Activated naive CD8-positive, alpha-beta T cell treated with anti-CD3 and anti-CD28 coated beads, Interleukin-2, amount 50 U/mL, for 24 hours (primary cell): ENCODE measurements around the gene FERMT1.

Experiments used
- ATAC-seq: fragments of 150-1000 bp; cut with Tn5 transposase; one replicate; pipeline ENCODE4 v1.10.0; 2021
- DNase-seq: peaks from one replicate; pipeline ENCODE4 v3.0.0; 2021
- H3K27ac Mint-ChIP-seq: one replicate; pipeline ENCODE4 v1.8.0; 2021; ENCODE audit warnings: mild to moderate bottlenecking, mixed read lengths
- H3K27me3 Mint-ChIP-seq: one replicate; pipeline ENCODE4 v1.8.0; 2021; ENCODE audit warnings: mixed read lengths
- H3K36me3 Mint-ChIP-seq: one replicate; pipeline ENCODE4 v1.8.0; 2021; ENCODE audit warnings: low read depth, mixed read lengths
- H3K4me1 Mint-ChIP-seq: one replicate; pipeline ENCODE4 v1.8.0; 2021; ENCODE audit warnings: mixed read lengths
- H3K4me3 Mint-ChIP-seq: one replicate; pipeline ENCODE4 v1.8.0; 2021; ENCODE audit warnings: mild to moderate bottlenecking, moderate library complexity, mixed read lengths
- H3K9me3 Mint-ChIP-seq: one replicate; pipeline ENCODE4 v1.8.0; 2021; ENCODE audit warnings: mixed read lengths

The FERMT1 gene

GRCh38 chr20:6028818-6029217 is 94.0 kb downstream of the FERMT1 start:
- no peak overlapping the region for H3K27ac Mint-ChIP-seq
- H3K9me3 Mint-ChIP-seq, result peaks cover 6% of the 10 kb centered on the region
- peaks cover 54% of the 10 kb centered on the region for H3K36me3 Mint-ChIP-seq
- DNase-seq, result no peak
- H3K27me3 Mint-ChIP-seq, result no peaks in the 10 kb centered on the region
- ATAC-seq, result no peak
- H3K4me3 Mint-ChIP-seq, result no peak overlapping the region
- H3K4me1 Mint-ChIP-seq, result peaks cover 27% of the 10 kb centered on the region

GRCh38 chr20:6026051-6026450 is 96.8 kb downstream of the FERMT1 start:
- ATAC-seq, result peak; percentile 54
- no peak overlapping the region for H3K4me3 Mint-ChIP-seq
- peaks cover 6% of the 10 kb centered on the region for H3K9me3 Mint-ChIP-seq

More at GRCh38 chr20:6026051-6026450, 96.8 kb downstream of the FERMT1 start:
- H3K36me3 Mint-ChIP-seq, result peaks cover 58% of the 10 kb centered on the region
- no peaks in the 10 kb centered on the region for H3K27me3 Mint-ChIP-seq
- DNase-seq, result no peak
- no peak overlapping the region for H3K27ac Mint-ChIP-seq
- peaks cover 27% of the 10 kb centered on the region for H3K4me1 Mint-ChIP-seq
